ENCODE data around the gene C3orf18. TPM values are rescaled to one million over a fixed set of nuclear protein-coding genes. Genes with fewer than 3 reads are reported as not detected.

Gene C3orf18
- total and polyA plus RNA-seq, 2 experiments from 2014 or later, result 2.9 to 5.6 TPM

DNA sequence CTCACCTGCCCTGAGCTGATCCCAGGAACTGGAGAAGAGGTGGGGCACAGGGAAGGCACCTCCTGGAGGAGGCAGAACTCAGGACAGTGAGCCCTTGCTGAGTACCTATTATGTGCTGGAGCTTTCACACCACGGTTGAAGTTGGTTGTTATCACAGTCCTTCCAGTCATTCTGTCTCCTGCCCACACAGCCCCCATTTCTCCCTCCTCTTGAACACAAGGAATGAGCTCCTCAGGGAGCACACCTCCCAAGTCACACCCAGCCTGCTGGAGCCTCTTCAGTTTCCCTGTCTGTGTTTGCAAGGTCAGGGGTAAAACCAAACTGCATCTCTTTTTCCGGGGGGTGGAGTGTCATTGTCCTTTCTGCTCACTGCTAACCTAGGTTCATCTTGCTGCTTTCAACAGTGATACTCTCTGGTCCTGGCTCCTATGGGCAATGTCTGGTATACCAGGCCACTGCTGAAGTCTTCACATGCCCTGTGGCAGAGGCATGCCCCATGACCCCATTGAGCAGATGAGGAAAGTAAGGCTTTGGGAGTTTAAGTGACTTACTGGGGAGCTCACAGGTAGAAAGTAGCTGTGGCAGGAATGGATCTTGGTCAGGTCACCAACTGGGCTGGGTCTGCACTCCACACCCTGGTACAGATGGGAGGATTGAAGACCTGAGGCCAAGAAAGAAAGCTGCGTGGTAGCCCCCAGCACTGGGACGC, 30.0 kb downstream of the C3orf18 start:
- H3K4me1 ChIP-seq (ENCODE audit: insufficient read depth), result no peaks in the 10 kb centered on the region
- no peak overlapping the region for H3K4me2 ChIP-seq
- no peak overlapping the region for H3K4me3 ChIP-seq
- no peaks in the 10 kb centered on the region for H3K79me2 ChIP-seq
- no peaks in the 10 kb centered on the region for H3K9me2 ChIP-seq (replicated peaks; ENCODE audit: insufficient read depth)
- H2AFZ ChIP-seq, result no peak overlapping the region
- no peak for DNase-seq (ENCODE audit: low spot score)
- no peaks in the 10 kb centered on the region for H3K9me3 ChIP-seq (ENCODE audit: low read depth)
- no peak overlapping the region for H3K27ac ChIP-seq
- no peaks in the 10 kb centered on the region for H4K20me1 ChIP-seq (ENCODE audit: insufficient read depth, poor library complexity, severe bottlenecking)
- H3K36me3 ChIP-seq (replicated peaks; ENCODE audit: insufficient read depth, low read depth), result no peaks in the 10 kb centered on the region
- 67% methylated on average over 4 of the region's 4 CpGs for WGBS (ENCODE audit: low lambda C conversion rate, missing lambda C conversion rate)
- TF ChIP-seq, protein P1, sequence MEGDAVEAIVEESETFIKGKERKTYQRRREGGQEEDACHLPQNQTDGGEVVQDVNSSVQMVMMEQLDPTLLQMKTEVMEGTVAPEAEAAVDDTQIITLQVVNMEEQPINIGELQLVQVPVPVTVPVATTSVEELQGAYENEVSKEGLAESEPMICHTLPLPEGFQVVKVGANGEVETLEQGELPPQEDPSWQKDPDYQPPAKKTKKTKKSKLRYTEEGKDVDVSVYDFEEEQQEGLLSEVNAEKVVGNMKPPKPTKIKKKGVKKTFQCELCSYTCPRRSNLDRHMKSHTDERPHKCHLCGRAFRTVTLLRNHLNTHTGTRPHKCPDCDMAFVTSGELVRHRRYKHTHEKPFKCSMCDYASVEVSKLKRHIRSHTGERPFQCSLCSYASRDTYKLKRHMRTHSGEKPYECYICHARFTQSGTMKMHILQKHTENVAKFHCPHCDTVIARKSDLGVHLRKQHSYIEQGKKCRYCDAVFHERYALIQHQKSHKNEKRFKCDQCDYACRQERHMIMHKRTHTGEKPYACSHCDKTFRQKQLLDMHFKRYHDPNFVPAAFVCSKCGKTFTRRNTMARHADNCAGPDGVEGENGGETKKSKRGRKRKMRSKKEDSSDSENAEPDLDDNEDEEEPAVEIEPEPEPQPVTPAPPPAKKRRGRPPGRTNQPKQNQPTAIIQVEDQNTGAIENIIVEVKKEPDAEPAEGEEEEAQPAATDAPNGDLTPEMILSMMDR (IDR thresholded peaks at IDR 0.05; ENCODE audit: poor library complexity), result no peak
- TF ChIP-seq EZH2phosphoT487 (IDR thresholded peaks at IDR 0.05; ENCODE audit: low read depth, severe bottlenecking, unreplicated experiment) (no peak), EZH2 (IDR thresholded peaks at IDR 0.05; ENCODE audit: borderline replicate concordance) (no peak)
- peaks cover 10% of the 10 kb centered on the region for H3K27me3 ChIP-seq

DNA sequence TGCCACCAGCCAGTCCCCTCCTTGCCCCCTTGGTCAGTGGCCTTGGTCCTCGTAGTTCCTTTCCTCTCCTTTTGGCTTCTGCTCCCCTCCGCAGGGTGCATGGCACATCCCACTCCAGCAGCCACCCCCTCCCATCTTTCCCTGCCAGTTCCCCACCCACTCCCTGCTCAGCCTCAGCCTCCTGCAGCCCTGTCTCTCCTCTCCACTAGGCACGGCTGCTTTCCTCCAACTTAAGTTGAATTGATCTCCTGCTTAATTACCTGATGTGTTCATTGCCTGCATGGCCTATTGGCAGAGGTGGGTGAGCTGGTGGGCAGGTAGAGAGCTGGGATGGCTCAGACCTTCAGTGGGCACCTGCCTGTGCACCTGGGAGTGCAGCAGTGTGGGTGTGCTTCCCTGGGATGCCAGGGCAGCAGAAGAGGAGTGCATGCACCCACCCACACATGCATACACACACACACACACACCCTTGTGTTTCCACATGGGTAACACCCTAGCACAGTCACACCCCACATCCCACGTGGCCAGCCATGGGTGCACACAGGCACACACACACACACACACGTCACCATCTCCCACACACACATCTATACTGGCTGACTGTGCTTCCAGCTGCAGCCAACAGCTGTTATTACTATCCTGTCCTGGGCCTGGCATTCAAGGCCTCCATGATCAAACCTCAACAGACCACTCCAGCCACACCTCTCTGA, 30.9 kb downstream of the C3orf18 start:
- 66% methylated on average over 5 of the region's 5 CpGs for WGBS (ENCODE audit: low lambda C conversion rate, missing lambda C conversion rate)
- Histone ChIP-seq H3K4me3 (no peak overlapping the region), H3K4me1 (ENCODE audit: insufficient read depth) (no peaks in the 10 kb centered on the region), H4K20me1 (ENCODE audit: insufficient read depth, poor library complexity, severe bottlenecking) (no peaks in the 10 kb centered on the region), H3K9me3 (ENCODE audit: low read depth) (no peaks in the 10 kb centered on the region), H3K27ac (no peak overlapping the region), H2AFZ (no peak overlapping the region), H3K4me2 (no peak overlapping the region), H3K79me2 (no peaks in the 10 kb centered on the region), H3K9me2 (replicated peaks; ENCODE audit: insufficient read depth) (no peaks in the 10 kb centered on the region), H3K27me3 (peaks cover 13% of the 10 kb centered on the region), H3K36me3 (replicated peaks; ENCODE audit: insufficient read depth, low read depth) (no peaks in the 10 kb centered on the region)
- no peak for DNase-seq (ENCODE audit: low spot score)
- TF ChIP-seq EZH2phosphoT487 (IDR thresholded peaks at IDR 0.05; ENCODE audit: low read depth, severe bottlenecking, unreplicated experiment) (no peak), EZH2 (IDR thresholded peaks at IDR 0.05; ENCODE audit: borderline replicate concordance) (no peak)
- TF ChIP-seq, protein P1 (IDR thresholded peaks at IDR 0.05; ENCODE audit: poor library complexity), result no peak

DNA sequence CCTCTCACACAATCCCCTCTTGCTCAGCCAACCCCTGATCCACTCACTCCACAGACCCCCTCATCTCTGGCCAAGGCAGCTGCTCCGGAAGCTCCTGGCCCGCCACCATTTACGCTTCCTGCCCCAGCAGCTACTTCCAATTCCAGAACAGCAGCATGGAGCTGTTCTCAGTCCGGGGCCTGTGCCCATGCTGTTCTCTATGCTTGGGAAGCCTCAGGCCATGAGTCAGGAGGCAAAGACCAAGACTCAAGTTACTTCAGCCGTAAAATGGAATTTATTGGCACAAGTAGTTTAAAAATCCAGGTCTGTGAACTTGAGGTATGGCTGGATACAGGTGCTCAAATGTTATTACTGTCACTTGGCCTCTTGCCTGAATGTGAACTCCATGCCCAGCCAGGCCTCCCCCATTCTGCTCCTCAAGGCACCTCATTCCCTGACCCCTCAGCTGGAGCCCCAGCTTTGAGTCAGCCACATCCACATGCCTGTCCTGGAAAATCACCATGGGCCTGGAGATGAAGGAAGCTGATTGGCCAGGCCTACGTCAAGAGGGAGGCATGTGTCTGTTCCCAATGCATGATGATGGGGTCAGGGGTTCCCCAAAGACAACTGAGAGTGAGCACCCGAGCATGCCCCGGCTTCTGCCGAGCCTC, 32.7 kb downstream of the C3orf18 start:
- H3K4me2 ChIP-seq, result no peak overlapping the region
- WGBS (ENCODE audit: low lambda C conversion rate, missing lambda C conversion rate), result 74% methylated on average over 9 of the region's 9 CpGs
- H3K27me3 ChIP-seq, result peaks cover 24% of the 10 kb centered on the region
- no peak for TF ChIP-seq EZH2phosphoT487 (IDR thresholded peaks at IDR 0.05; ENCODE audit: low read depth, severe bottlenecking, unreplicated experiment)
- TF ChIP-seq, protein P1 (IDR thresholded peaks at IDR 0.05; ENCODE audit: poor library complexity), result no peak
- no peak for TF ChIP-seq EZH2 (IDR thresholded peaks at IDR 0.05; ENCODE audit: borderline replicate concordance)
- H3K9me2 ChIP-seq (replicated peaks; ENCODE audit: insufficient read depth), result no peaks in the 10 kb centered on the region
- H3K36me3 ChIP-seq (replicated peaks; ENCODE audit: insufficient read depth, low read depth), result no peaks in the 10 kb centered on the region
- no peaks in the 10 kb centered on the region for H3K9me3 ChIP-seq (ENCODE audit: low read depth)
- DNase-seq (ENCODE audit: low spot score), result no peak
- no peaks in the 10 kb centered on the region for H4K20me1 ChIP-seq (ENCODE audit: insufficient read depth, poor library complexity, severe bottlenecking)
- H3K79me2 ChIP-seq, result no peaks in the 10 kb centered on the region
- H2AFZ ChIP-seq, result no peak overlapping the region
- no peak overlapping the region for H3K27ac ChIP-seq
- peaks cover 3% of the 10 kb centered on the region for H3K4me1 ChIP-seq (ENCODE audit: insufficient read depth)
- H3K4me3 ChIP-seq, result no peak overlapping the region
